Astrocyte (in vitro differentiated cells and primary cell): ENCODE results near the gene AP2B1.

ENCODE experiments used
- EZH2 ChIP-seq: IDR thresholded peaks from 2 replicates; pipeline ENCODE4 v1.6.1; 2012; ENCODE audit warnings: mild to moderate bottlenecking, low read length, inconsistent platforms; ENCODE audit not compliant: insufficient read depth
- TF ChIP-seq, protein P1 (sequence below): IDR thresholded peaks from 2 replicates; pipeline ENCODE4 v1.5.1; 2011; ENCODE audit warnings: low read depth, mild to moderate bottlenecking, inconsistent platforms, low read length, moderate library complexity; ENCODE audit not compliant: insufficient read depth

- TF ChIP-seq, protein P1, sequence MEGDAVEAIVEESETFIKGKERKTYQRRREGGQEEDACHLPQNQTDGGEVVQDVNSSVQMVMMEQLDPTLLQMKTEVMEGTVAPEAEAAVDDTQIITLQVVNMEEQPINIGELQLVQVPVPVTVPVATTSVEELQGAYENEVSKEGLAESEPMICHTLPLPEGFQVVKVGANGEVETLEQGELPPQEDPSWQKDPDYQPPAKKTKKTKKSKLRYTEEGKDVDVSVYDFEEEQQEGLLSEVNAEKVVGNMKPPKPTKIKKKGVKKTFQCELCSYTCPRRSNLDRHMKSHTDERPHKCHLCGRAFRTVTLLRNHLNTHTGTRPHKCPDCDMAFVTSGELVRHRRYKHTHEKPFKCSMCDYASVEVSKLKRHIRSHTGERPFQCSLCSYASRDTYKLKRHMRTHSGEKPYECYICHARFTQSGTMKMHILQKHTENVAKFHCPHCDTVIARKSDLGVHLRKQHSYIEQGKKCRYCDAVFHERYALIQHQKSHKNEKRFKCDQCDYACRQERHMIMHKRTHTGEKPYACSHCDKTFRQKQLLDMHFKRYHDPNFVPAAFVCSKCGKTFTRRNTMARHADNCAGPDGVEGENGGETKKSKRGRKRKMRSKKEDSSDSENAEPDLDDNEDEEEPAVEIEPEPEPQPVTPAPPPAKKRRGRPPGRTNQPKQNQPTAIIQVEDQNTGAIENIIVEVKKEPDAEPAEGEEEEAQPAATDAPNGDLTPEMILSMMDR: no peak
- no peak for TF ChIP-seq EZH2
Observed at GRCh38 chr17:35597604-35598003, 10.5 kb downstream of the AP2B1 start.
